OCI-LY1 (cell line): Measurements from ENCODE around the gene COPS4.

ENCODE experiments used
- H2AFZ ChIP-seq: fragments of 200-600 bp; sonication (generic), shearing (Covaris generic); 2 replicates; pipeline ENCODE4 v1.6.0; 2014; ENCODE audit warnings: antibody characterized with exemption, mild to moderate bottlenecking, low read length
- H3F3A ChIP-seq: fragments of 200-600 bp; sonication (generic), shearing (Covaris generic); 2 replicates; pipeline ENCODE4 v1.6.0; 2014; ENCODE audit warnings: mild to moderate bottlenecking, antibody characterized with exemption, low read length, moderate library complexity; ENCODE audit not compliant: insufficient read depth
- H3K27ac ChIP-seq: fragments of 200-600 bp; sonication (generic); 2 replicates; pipeline ENCODE4 v1.5.1; 2014; ENCODE audit warnings: low read length, mixed run types, mild to moderate bottlenecking, low read depth; ENCODE audit not compliant: poor library complexity, severe bottlenecking
- H3K27me3 ChIP-seq: fragments of 200-600 bp; sonication (generic); 2 replicates; pipeline ENCODE4 v1.6.0; 2014; ENCODE audit warnings: antibody characterized with exemption, mild to moderate bottlenecking, low read length, moderate library complexity; ENCODE audit not compliant: insufficient read depth
- H3K36me3 ChIP-seq: fragments of 200-600 bp; sonication (generic); 2 replicates; pipeline ENCODE4 v1.6.1; 2014; ENCODE audit warnings: mild to moderate bottlenecking, antibody characterized with exemption, low read length, moderate library complexity, mixed read lengths; ENCODE audit not compliant: insufficient read depth
- H3K4me1 ChIP-seq: fragments of 200-600 bp; sonication (generic); 2 replicates; pipeline ENCODE4 v1.5.1; 2014; ENCODE audit warnings: mild to moderate bottlenecking, low read length, moderate library complexity; ENCODE audit not compliant: insufficient read depth, severe bottlenecking
- H3K4me2 ChIP-seq: fragments of 200-600 bp; sonication (generic), shearing (Covaris generic); 2 replicates; pipeline ENCODE4 v1.6.1; 2014; ENCODE audit warnings: low read length
- H3K4me3 ChIP-seq: fragments of 200-600 bp; sonication (generic); 2 replicates; pipeline ENCODE4 v1.5.1; 2014; ENCODE audit warnings: low read length, low read depth, mild to moderate bottlenecking, mixed read lengths; ENCODE audit not compliant: poor library complexity, severe bottlenecking
- H3K79me2 ChIP-seq: fragments of 200-600 bp; shearing (Covaris generic); 2 replicates; pipeline ENCODE4 v1.6.1; 2016; ENCODE audit warnings: mixed run types, low read length, mixed read lengths; ENCODE audit not compliant: insufficient read depth
- H3K9ac ChIP-seq: fragments of 200-600 bp; sonication (generic), shearing (Covaris generic); 2 replicates; pipeline ENCODE4 v1.6.1; 2014; ENCODE audit warnings: mild to moderate bottlenecking, low read length, mixed read lengths
- H3K9me2 ChIP-seq: fragments of 200-600 bp; sonication (generic), shearing (Covaris generic); 2 replicates; pipeline ENCODE4 v1.6.1; 2014; ENCODE audit warnings: low read depth, mild to moderate bottlenecking, low read length, mixed read lengths
- H3K9me3 ChIP-seq: fragments of 200-600 bp; shearing (Covaris generic); 2 replicates; pipeline ENCODE4 v1.6.1; 2014; ENCODE audit warnings: low read length, mixed read lengths
- H4K20me1 ChIP-seq: fragments of 200-600 bp; sonication (generic), shearing (Covaris generic); 2 replicates; pipeline ENCODE4 v1.6.0; 2016; ENCODE audit warnings: mild to moderate bottlenecking, low read length; ENCODE audit not compliant: insufficient read depth
- EZH2 ChIP-seq: fragments of 200-600 bp; sonication (generic), shearing (Covaris generic); IDR thresholded peaks from 2 replicates; pipeline ENCODE4 v1.8.0; 2017; ENCODE audit warnings: borderline replicate concordance, mixed run types, mild to moderate bottlenecking, antibody characterized with exemption, low read length, moderate library complexity, mixed read lengths
- TF ChIP-seq, protein P1 (sequence below): fragments of 200-600 bp; sonication (generic), shearing (Covaris generic); IDR thresholded peaks from 2 replicates; pipeline ENCODE4 v1.5.1; 2017; ENCODE audit warnings: mild to moderate bottlenecking, antibody characterized with exemption, low read length, moderate library complexity, mixed read lengths

The COPS4 gene

DNA sequence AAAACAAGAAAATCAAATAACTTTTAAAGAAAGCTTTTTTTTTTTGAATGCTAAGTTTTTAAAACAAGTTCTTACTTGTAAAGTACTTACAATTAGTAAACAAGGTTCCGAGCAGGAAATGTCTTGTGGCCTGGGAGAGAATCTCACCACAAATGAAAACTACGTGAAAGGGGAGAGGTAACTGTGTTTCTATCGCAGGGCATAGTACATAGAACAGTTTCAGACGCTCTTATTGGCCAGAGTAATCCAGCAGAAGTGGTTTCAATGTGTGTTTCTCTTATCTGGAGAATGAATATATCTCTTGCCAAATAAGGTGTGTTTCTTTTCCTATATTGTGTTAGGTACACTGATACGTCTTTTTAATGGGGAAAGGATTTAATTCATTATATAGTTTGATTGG lies 79.6 kb downstream of the COPS4 start, which contains the start of gene PLAC8:
Gene PLAC8, minus strand, starts transcription at position 154 of the 400 bp plus-strand sequence. CDS start 6,808 bp downstream, outside the sequence.
- Histone ChIP-seq H3K9ac (no peak within 1 kb of the TSS), H2AFZ (no peak within 1 kb of the TSS), H3K27ac (no peak within 1 kb of the TSS), H3K9me3 (no peaks in the 10 kb centered on the region), H3K4me1 (peaks cover 43% of the 10 kb centered on the region), H3K4me3 (no peak within 1 kb of the TSS), H3K27me3 (no peaks in the 10 kb centered on the region), H3F3A (no peaks in the 10 kb centered on the region), H3K36me3 (no peaks in the 10 kb centered on the region), H3K9me2 (no peaks in the 10 kb centered on the region), H4K20me1 (no peaks in the 10 kb centered on the region), H3K4me2 (no peak within 1 kb of the TSS), H3K79me2 (no peaks in the 10 kb centered on the region)
- TF ChIP-seq, protein P1, sequence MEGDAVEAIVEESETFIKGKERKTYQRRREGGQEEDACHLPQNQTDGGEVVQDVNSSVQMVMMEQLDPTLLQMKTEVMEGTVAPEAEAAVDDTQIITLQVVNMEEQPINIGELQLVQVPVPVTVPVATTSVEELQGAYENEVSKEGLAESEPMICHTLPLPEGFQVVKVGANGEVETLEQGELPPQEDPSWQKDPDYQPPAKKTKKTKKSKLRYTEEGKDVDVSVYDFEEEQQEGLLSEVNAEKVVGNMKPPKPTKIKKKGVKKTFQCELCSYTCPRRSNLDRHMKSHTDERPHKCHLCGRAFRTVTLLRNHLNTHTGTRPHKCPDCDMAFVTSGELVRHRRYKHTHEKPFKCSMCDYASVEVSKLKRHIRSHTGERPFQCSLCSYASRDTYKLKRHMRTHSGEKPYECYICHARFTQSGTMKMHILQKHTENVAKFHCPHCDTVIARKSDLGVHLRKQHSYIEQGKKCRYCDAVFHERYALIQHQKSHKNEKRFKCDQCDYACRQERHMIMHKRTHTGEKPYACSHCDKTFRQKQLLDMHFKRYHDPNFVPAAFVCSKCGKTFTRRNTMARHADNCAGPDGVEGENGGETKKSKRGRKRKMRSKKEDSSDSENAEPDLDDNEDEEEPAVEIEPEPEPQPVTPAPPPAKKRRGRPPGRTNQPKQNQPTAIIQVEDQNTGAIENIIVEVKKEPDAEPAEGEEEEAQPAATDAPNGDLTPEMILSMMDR, result no peak
- TF ChIP-seq EZH2, result no peak

DNA sequence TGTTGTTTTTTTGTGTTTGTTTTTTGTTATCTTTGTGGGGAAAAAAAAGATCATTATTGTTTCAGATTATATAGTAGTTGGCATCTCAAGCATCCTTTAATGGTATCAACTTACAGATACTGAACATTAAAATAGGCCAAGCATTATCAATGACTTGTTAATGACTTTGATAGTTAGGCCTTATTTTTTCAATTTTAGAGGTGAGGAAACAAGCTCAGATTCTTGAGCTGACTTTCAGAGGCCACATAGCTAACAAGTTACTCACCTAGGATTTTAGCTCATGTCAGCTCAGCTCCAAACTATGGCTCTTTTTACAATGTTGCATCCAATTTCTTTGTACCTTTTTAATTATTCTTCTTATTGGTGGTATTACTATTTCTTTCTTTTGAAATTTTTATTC lies 80.0 kb downstream of the COPS4 start:
- TF ChIP-seq, protein P1, result no peak
- no peak for TF ChIP-seq EZH2
- no peak overlapping the region for H3K9ac ChIP-seq
- H2AFZ ChIP-seq, result no peak overlapping the region
- no peaks in the 10 kb centered on the region for H3K27me3 ChIP-seq
- H3K4me1 ChIP-seq, result peaks cover 39% of the 10 kb centered on the region
- H3K9me3 ChIP-seq, result no peaks in the 10 kb centered on the region
- H3F3A ChIP-seq, result no peaks in the 10 kb centered on the region
- no peak overlapping the region for H3K4me2 ChIP-seq
- no peaks in the 10 kb centered on the region for H3K79me2 ChIP-seq
- H4K20me1 ChIP-seq, result no peaks in the 10 kb centered on the region
- H3K9me2 ChIP-seq, result no peaks in the 10 kb centered on the region
- H3K4me3 ChIP-seq, result no peak overlapping the region
- H3K36me3 ChIP-seq, result no peaks in the 10 kb centered on the region
- no peak overlapping the region for H3K27ac ChIP-seq

DNA sequence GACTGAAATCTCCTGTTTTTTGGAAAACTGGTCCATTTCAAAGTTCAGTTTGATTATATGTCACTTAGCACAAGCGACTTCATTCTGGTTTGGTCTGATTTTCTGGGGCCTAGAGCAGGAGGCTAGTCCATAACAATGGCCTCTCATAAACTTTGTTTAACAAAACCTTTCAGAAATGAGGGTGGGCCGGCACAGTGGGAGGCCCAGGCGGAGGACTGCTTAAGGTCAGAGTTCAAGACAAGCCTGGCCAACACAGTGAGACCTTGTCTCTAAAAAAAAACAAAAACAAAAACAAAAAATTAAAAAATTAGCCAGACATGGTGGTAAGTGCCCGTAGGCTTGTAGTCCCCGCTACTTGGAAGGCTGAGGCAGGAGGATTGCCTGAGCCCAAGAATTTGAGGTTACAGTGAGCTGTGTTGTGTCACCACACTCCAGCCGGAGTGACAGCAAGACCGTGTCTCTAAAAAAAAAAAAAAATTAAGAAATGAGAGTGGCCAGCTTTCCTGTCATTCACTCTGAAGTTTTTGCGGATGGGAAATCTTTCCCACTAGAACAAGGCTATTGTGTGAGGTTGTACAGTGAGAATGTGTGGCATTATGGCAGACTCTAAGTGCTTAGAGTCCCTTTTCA lies 80.8 kb downstream of the COPS4 start:
- Histone ChIP-seq H3K9ac (no peak overlapping the region), H3K27me3 (no peaks in the 10 kb centered on the region), H3K4me2 (no peak overlapping the region), H3F3A (no peaks in the 10 kb centered on the region), H4K20me1 (no peaks in the 10 kb centered on the region), H3K36me3 (no peaks in the 10 kb centered on the region), H3K4me1 (peaks cover 32% of the 10 kb centered on the region), H3K9me3 (no peaks in the 10 kb centered on the region), H2AFZ (no peak overlapping the region), H3K27ac (no peak overlapping the region), H3K9me2 (no peaks in the 10 kb centered on the region), H3K4me3 (no peak overlapping the region), H3K79me2 (no peaks in the 10 kb centered on the region)
- TF ChIP-seq, protein P1, result no peak
- no peak for TF ChIP-seq EZH2
